NCI-H1417 treated with DMSO at 0.1 percent for 48 hours (cell line): ENCODE results near the gene DRC7.

Experiments
- DNase-seq: peaks from one replicate; lab custom pipeline; 2025; lab: John Stamatoyannopoulos, UW

The DRC7 gene

GRCh38 chr16:57676553-57677085 lies 18.0 kb upstream of the DRC7 start:
- DNase-seq: no peak

- no peak for DNase-seq
These were observed 16.8 kb upstream of the DRC7 start for GRCh38 chr16:57677622-57678369.

- DNase-seq: no peak
These were observed 15.6 kb upstream of the DRC7 start for GRCh38 chr16:57679016-57679415.

GRCh38 chr16:57679767-57680482 lies 14.7 kb upstream of the DRC7 start:
- no peak for DNase-seq

GRCh38 chr16:57680842-57681375 lies 13.7 kb upstream of the DRC7 start:
- DNase-seq: no peak

- no peak for DNase-seq
These were observed 12.5 kb upstream of the DRC7 start for GRCh38 chr16:57681950-57682728.

GRCh38 chr16:57682809-57683635 lies 11.6 kb upstream of the DRC7 start:
- no peak for DNase-seq

GRCh38 chr16:57683636-57684545 lies 10.7 kb upstream of the DRC7 start:
- no peak for DNase-seq

GRCh38 chr16:57684626-57685358 lies 9.8 kb upstream of the DRC7 start:
- no peak for DNase-seq

GRCh38 chr16:57685633-57686032 lies 9.0 kb upstream of the DRC7 start:
- DNase-seq: no peak

- DNase-seq: no peak
These were observed 8.0 kb upstream of the DRC7 start for GRCh38 chr16:57686577-57686976.

- no peak for DNase-seq
These were observed 7.2 kb upstream of the DRC7 start for GRCh38 chr16:57687363-57687929.

GRCh38 chr16:57688487-57688986 lies 6.1 kb upstream of the DRC7 start:
- DNase-seq: no peak

- no peak for DNase-seq
These were observed 5.4 kb upstream of the DRC7 start for GRCh38 chr16:57688987-57689761.

- no peak for DNase-seq
These were observed 4.6 kb upstream of the DRC7 start for GRCh38 chr16:57689762-57690558.

GRCh38 chr16:57690782-57691471 lies 3.7 kb upstream of the DRC7 start:
- DNase-seq: no peak

- no peak for DNase-seq
These were observed 2.0 kb upstream of the DRC7 start for GRCh38 chr16:57692636-57693035.
